NCI-H69 (cell line): ENCODE results near the gene PRIMPOL.

ENCODE experiments used
- DNase-seq: peaks from one replicate; lab custom pipeline; 2025; lab: John Stamatoyannopoulos, UW

Gene PRIMPOL

DNA sequence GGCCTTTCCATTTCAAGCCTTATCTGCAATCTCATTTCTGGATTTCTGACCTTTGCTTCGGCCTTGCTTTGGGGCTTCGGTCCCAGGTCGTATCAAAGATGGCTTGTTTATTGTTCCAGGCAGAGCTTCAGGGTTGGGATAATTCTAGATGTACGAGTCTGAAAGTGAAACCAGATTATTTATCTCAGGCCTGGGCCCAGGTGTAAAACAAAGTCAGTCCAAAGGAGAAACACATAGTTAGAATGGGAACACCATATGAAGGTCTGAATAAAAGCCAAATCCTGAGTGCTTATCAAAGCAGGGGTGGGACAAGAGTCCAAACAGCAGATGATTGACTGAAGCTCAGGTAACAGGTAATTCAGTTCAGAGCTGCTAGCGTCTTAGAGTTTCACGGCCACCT is 17.1 kb downstream of the PRIMPOL start:
- no peak for DNase-seq

DNA sequence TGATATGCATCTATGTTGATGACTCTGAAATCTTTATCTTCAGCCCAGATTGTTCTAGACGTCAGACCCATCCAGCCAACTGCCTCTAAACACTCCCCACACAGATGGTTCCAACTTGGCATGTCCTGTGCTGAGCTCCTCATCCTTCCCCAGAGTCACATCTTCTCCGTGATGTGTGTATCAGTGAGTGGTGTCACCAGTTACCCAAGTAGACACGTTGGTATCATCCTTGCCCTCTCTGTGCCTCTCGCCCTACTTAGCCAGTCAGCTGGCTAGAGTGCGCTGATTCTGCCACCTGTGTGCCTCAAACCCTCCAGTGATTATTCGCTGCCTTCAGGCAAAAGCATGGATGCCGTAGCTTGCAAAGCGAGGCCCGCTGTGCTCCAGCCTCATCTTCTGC is 18.6 kb downstream of the PRIMPOL start:
- no peak for DNase-seq

DNA sequence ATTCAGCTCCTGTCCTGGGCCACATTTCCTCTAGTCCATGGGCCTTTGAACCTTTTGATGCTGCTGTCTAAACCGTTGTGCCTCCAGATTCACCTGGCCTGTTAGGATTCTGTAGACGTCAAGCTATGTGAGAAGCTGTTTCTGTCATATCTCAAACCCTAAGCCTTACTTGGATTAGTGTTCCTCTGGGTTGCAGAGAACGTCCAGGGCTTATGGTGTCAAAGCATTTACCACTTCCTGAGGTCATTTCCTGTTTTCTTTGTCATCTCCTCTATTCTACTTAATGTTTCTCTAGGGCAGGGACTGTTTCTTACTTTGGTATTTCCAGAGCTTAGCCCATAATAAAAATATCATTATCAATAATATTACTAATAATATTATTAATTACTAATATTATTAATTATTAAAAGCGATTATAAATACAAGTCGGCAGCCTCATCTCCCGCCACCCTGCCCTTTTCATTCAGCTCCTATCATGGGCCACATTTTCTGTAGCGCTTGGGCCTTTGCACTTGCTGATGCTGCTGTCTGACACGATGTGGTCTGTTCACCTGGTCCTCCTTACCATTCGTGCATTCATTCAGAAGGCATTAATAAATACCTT is 19.1 kb downstream of the PRIMPOL start:
- no peak for DNase-seq

DNA sequence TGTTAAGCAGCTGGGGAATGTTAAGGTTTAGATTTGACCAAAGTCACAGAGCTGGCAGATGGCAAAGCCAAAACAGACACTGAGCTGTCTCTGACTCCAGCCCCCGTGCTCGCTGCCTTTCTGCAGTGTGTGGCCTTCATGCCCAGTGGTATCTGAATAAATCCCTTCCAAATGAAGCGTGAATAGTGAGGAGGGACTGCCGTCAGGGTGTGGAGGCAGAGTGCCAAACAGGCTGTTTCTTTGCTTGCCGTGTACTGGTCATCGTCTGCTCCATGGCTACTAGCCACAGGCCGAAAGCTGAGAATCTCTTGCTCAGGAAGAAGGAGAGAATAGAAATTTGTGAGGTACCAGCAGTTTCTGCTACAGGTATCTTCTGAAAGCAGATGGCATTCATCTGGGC is 19.7 kb downstream of the PRIMPOL start:
- DNase-seq, result peak; percentile 1

DNA sequence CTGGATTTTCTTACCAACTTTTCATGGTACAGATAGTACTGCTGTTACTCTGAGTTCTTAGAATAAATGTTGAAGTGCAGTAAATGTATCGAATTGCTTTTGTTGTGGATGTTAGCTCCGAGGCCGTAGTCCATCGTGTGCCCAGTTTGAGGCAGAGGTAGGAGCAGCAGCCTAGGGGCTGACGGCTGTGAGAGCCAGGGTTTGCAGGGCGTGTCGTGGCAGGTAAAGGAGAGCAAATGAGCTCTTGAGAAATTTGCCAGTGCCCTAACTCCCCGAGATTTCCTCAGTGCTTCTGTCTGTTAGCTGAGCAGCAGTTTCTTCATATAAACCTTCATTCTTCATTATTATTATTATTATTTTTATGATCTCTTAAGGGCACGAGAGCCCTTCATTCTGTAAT is 21.6 kb downstream of the PRIMPOL start:
- DNase-seq, result no peak

DNA sequence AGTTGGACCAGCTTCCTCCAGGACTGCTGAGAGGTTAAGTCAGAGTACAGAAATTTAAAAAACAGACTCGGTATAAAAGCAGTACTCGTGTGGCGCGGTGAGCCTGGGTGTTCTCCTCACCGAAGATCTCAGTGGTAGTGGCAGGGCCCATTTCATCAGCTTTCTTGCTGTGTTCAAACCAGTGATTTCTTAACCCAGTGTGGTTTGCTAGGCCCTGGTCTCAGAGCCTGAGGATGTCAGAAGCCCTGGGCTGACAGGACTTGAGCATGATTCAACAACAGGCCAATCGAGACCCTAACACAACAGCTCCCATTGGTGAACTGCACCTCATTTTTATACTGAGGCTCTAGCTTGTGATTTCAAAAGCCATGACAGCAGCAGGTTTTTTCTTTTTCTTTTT is 23.2 kb downstream of the PRIMPOL start:
- no peak for DNase-seq

DNA sequence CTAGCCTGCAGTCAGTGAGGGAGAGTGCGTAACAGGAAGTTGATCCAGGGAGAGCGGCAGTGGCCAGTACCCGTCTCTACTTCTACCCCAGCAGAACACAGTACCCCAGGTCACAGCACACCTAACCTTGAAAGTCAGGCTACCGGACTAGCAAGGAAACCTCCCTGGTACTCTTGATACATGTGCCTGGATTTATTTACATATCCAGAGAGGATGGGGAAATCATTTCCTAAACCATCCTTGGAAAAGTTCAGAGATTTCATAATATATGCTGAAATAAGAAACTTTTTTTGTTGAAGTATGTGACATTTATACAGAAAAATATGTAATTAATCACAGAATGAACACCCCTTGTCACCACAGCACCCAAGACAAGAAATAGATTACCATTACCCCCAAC is 24.5 kb downstream of the PRIMPOL start:
- no peak for DNase-seq

DNA sequence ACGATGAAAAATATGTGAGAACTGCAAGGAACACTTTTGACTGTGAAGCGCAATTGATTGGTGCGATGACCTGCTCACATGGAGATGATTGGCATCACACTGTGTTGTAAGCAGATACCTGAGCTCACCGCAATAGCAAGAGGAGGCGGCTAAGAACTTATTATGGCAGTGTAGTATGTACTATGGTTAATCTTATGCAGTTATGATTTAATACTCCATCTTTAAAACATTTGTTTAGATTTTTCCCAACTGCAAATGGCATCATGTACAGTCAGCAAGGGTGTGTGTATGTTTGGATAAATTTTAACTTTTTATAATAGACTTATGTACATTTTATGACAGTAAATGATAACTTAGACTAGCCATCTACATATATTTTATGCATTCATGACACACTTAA is 25.5 kb downstream of the PRIMPOL start:
- no peak for DNase-seq

DNA sequence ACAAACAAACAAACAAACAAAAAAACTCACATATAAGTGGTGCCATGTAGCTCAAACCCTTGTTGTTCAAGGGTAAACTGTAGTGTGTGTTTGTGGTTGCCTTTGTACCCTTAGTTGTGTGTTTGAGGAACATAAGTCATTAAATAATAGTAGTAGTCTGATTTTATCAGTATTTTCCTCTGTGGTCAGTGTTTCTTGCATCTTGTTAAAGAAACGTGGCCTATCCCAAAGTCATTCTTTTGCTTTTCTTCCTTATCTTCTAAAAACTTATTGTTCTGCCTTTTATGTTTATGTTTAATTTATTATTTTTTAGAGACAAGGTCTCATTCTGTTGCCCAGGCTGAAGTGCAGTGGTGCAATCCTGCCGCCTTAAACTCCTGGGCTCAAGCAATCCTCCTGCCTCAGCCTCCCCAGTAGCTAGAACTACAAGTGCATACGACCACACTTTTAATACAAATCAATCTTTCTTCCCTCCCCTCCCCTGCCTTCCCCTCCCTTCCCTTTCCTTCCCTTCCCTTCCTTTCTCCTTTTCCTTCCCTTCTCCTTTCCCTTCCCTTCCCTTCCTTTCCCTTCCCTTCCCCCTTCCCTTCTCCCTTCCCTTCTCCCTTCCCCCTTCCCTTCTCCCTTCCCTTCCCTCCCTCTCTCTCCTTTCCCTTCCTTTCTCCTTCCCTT is 26.4 kb downstream of the PRIMPOL start:
- no peak for DNase-seq

DNA sequence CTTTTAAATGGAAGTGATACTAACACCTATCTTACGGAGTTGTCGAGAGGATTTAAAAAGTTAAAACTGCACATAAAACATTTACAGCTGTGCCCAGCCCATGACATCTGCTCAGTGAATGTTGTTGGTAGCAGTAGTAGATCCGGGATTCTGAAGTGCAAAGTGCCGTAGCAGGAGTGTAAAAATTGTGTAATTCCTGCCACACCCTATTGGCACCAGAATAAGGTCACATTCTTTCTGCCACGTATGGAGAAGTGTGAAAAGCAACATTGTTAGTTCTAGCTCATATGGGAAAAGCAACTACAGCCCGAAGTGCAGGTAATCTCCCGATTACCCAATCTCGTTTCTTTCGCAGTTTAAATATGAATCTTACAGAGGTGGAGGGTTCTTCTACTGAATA is 31.2 kb downstream of the PRIMPOL start:
- no peak for DNase-seq

DNA sequence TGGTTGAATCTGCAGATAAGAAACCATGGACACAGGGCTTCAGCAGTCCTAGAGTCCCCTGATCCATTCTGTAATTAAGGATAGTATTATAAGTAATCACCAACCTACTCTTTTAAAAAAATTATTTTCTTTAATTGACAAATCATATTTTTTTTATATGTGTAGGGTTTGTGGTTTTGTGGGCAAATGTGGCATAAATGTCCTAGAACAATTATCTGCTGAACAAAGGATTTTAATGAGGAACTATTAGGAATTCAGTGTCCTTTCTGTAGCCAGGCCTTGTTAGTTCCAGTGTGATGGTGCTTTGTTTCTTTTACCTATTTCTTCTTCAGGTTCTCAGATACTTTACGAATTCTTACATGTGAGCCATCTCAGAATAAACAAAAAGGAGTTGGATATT is 32.4 kb downstream of the PRIMPOL start:
- no peak for DNase-seq

DNA sequence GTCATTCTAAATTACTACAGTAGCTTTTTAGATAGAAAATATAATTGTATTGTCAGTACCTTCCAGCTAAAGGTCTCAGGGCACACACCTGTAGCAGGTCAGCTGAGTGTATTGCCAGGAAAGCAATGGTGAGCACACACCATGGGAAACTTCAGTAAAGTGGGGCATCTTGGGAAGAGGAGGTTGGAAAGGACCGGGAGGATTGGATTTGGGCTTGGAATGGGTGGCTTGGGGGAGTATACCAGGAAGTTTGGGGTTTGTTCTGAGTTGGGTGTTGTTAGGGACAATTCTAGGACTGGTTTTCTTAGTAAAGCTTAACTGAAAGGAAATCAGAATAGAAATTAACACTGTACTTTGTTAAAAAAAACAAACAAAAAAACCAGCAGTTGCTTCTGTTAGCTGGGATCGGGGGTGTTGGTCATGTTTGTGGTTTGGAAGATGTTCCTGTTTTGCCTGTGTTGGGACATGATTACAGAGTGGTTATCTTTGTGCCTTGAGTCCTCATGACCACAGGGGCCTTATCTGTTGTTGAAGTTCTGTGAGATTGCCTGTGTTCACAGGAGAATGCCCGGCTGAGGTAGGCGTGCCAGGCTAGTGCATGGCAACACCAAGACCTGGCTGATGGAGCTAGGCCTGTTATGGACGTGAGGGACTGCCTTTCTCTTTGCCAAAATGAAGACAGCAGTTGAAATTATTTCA is 35.1 kb downstream of the PRIMPOL start:
- no peak for DNase-seq

DNA sequence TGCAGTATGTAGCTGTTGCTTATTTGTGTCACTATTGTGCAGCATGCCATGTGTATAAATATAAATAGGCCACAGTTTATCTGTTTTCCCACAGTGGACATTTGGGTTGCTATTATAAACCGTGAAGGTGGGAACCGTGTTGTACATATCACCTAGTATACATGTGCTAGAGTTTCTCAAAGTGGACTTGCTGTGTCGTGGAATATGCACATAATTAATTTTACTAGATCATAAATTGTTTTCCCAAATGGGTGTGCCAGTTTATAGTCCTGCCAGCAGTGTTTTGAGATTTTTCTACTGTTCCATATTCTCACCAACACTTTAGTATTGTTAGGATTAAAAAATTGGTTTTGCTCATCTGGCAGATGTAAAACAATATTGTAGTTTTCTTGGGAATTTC is 38.5 kb downstream of the PRIMPOL start:
- DNase-seq, result no peak

DNA sequence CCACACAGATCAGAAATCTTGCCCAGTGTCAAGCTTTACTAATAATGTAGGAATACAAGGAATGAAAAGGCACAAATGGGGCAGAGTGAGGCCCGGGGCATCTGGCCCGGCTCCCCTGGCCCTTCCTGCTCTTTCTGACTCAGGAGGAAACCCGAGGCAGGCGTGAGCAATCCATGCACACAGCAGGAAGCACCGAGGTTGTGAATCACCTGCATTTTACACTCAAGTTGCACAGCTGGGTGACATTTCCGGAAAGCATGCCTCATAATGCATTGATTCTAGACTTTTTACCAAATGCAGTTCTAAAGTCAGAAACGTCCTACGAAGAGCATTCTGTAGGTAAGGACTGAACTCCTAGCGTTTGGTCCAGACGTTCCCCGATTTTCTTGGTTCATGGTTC is 38.9 kb downstream of the PRIMPOL start:
- peak; percentile 74 for DNase-seq

DNA sequence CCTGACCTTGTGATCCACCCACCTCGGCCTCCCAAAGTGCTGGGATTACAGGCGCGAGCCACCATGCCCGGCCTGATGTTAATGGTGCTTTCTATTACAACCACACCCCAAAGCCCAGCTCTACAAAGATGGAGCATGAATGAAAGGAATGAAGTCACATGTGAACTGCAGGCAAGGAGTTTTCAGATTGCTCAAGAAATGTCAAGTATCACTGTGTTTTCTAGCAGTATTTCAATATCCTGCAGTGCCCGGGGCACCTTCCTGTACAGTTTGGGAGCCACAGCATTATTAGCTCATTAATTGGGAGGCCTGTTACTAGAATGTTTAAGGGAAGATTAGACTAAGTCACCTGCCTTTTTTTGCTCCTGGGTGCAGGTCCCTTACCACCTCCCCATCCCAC is 40.1 kb downstream of the PRIMPOL start:
- DNase-seq, result no peak

DNA sequence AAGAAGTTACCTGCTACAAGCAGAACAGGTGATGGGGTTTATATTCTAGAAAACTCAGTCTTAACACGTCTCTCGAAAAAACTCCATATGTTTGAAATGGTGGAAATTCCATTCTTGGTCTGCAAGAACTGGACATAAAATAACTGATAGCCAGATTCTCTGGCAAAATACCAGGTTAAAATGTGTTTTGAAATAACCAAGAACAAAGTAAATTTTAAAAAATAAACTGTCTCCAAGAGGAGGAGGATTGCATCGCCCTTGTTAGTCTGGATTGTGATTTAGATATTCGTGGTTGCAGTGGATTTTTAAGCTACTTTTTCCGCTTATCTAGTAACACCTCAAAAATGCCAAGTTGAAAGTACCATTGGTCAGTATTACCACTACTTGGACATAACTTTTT is 43.5 kb downstream of the PRIMPOL start:
- no peak for DNase-seq

DNA sequence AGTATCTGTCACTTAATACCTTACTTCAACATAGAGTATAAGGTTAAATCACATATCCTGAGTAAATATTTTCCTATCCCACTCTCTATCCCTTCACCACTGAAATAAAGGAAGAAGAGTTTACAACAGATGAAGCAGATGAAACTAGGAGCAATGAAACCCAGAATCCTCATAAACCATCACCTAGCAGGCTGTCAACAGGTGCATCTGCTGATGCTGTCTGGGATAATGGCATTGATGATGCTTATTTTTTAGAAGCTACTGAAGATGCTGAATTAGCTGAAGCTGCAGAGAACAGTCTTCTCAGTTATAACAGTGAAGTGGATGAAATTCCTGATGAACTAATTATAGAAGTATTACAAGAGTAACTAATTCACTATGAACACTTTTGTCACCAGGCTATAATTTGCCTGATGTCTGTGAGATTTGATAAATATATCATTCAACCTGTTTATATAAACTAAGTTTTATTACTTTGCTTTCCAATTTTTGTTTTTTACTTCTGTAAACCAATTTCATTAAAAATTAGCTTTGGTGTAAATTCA is 44.9 kb downstream of the PRIMPOL start:
- no peak for DNase-seq

DNA sequence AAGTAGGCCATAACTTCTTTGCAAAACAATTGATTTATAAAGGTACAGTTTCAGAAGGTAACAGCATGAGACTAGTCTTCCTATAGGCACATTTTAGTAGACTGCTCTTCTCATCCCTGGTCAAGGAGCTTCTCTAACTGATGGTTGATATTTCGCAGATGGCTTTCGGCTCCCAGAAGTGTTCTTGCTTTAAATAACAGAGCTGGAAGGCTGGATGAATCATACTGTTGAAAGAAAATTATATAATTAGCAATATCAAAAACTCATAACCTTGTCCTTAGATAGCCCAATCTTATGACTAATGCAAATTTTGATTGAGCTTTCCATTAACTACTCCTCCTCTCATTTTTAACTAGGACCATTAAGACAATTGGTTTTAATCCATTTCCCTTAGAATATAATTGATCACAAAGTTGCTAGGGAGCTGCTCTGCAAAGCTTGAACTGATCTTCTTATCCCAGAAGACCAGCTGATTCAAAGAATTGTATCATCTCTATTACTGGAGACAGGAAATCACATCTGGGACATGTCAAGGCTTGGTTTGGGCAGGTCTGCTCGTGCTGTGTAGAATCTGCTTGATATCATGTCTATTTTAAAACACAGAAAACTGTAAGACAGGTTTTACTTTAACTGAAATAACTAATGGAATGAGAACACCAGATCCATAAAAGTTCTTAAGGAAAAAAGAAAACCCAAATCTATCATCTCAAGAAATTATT is 45.8 kb downstream of the PRIMPOL start:
- no peak for DNase-seq

DNA sequence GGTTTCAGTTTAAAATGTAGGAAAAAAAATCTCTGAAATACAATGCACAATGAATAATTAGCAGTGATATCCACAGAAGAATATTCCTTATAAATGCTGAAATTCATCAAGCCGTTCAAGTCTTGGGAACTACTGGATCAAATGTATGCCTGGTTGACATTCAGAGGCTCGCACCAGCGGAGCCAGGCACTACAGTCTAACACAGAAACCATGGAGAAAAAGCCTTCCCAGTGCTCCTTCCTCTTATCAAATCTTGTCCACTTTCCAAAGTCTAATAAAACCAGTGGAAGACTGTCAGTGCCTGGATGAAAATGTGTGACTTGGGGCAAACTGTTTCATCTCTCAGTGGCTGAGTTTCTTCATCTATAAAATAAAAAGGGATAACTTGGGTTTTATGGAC is 48.4 kb downstream of the PRIMPOL start:
- no peak for DNase-seq

DNA sequence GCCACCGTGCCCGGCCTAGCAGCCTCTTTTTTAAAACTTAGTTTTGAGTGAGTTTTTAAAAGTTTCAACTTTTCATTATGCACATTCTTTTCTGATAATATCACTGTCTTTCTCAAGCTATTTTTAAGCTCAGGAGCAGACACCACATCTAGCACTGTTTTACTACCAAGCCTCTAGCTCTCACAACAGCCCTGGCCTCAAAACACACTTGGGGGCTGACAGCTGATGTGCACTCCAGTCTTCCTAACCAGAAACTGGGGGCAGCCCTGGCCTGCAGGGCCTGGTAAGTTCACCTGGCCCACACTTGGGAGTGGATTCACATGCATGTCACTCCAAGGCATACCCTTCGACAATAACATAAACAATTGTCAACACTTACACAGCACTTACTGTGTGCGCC is 50.4 kb downstream of the PRIMPOL start:
- no peak for DNase-seq

DNA sequence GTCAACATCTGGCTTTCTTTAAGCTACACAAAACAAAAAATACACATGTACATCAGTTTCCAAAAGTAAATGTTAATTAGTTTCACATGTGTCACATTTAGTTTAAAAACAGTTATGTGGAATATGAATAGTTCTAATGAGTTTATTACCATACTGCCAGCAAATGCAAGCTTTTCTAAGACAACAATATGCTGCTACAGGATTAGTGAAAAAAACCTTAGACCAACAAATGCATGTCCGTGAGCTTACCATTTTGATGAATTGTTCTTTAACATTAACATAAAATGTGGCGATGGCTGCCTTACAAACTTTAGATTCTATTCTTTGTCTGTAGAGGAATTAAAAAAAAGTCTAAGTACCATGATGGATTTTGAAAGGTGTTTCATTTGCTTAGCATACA is 52.6 kb downstream of the PRIMPOL start:
- DNase-seq, result no peak

DNA sequence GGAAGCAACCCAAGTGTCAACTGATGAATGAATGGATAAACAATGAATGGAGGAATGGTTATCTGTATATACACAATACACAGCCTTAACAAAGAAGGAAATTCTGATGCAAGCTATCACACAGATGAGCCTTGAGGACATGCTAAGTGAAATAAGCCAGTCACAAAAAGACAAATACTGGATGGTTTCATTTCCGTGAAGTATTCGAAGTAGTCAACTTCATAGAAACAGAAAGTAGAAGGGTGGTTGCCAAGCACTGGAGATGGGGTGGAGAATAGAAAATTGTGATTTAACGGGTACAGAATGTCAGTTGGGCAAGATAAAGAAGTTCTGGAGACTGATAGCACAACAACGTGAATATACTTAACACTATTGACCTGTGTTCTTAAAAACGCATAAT is 56.2 kb downstream of the PRIMPOL start:
- DNase-seq, result no peak

DNA sequence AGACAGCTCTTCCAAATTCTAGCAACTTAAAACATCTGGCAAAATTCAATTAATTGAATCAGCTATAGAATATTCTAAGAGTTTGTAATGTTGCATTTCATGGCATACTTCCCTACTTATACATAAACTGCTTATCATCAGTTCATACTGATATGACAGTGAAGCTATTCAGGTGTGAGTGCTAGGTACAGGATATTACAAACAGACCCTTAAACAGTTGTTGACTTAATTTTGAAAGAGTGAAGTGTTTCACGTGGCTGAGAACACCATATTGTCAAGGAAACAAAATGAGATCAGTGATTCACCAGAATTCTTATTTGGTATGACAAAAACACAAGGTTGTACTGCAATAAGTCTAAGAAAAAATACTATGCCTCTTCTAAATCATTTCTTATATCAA is 56.9 kb downstream of the PRIMPOL start:
- no peak for DNase-seq
